A673 (cell line): Measurements from ENCODE around the gene HDDC3. TPM values are rescaled to one million over a fixed set of nuclear protein-coding genes. Genes with fewer than 3 reads are reported as not detected.

Experiments used
- BruUV-seq: library from RNA; stranded (reverse); fragments of 400-500 nt; replicated peaks from 2 replicates; lab custom pipeline; 2021; lab: Mats Ljungman, UMichigan
- CTCF ChIA-PET: fragments of 300-600 bp; sonication (Branson Sonifier 250); formaldehyde crosslinking; loops from one replicate; lab custom pipeline; 2022; ENCODE audit warnings: antibody characterized with exemption; lab: Charles Lee
- POLR2A ChIA-PET: fragments of 300-600 bp; sonication (Branson Sonifier 250); formaldehyde crosslinking; loops from one replicate; lab custom pipeline; 2022; ENCODE audit warnings: antibody characterized with exemption; ENCODE audit not compliant: low non-redundant PET; lab: Charles Lee
- DNase-seq: peaks from one replicate; pipeline ENCODE4 v3.0.0-alpha.2; 2015; ENCODE audit warnings: low spot score
- H3K27ac ChIP-seq: fragments of 200-600 bp; sonication (generic); 2 replicates; pipeline ENCODE4 v1.5.1; 2016; ENCODE audit warnings: mixed run types, low read depth, mild to moderate bottlenecking, mixed read lengths, antibody characterized with exemption, low read length; ENCODE audit not compliant: poor library complexity, severe bottlenecking
- H3K27me3 ChIP-seq: fragments of 200-600 bp; sonication (generic); replicated peaks from 2 replicates; pipeline ENCODE4 v1.6.1; 2017; ENCODE audit warnings: mixed run types, low read depth, mild to moderate bottlenecking, mixed read lengths, antibody characterized with exemption, low read length; ENCODE audit not compliant: insufficient read depth, poor library complexity
- H3K36me3 ChIP-seq: fragments of 200-600 bp; sonication (generic); 2 replicates; pipeline ENCODE4 v1.6.1; 2016; ENCODE audit warnings: mixed run types, mild to moderate bottlenecking, mixed read lengths, antibody characterized with exemption, low read length; ENCODE audit not compliant: insufficient read depth, poor library complexity, severe bottlenecking
- H3K4me1 ChIP-seq: fragments of 200-600 bp; sonication (generic); 2 replicates; pipeline ENCODE4 v1.6.1; 2017; ENCODE audit warnings: mixed run types, mild to moderate bottlenecking, mixed read lengths, antibody characterized with exemption, low read length; ENCODE audit not compliant: insufficient read depth, poor library complexity, severe bottlenecking
- H3K4me3 ChIP-seq: fragments of 200-600 bp; sonication (generic); 2 replicates; pipeline ENCODE4 v1.5.1; 2016; ENCODE audit warnings: low read depth, mixed run types, mild to moderate bottlenecking, mixed read lengths, low read length; ENCODE audit not compliant: poor library complexity, severe bottlenecking
- H3K9me3 ChIP-seq: fragments of 200-600 bp; sonication (generic); 2 replicates; pipeline ENCODE4 v1.6.1; 2016; ENCODE audit warnings: mixed run types, low read depth, mild to moderate bottlenecking, mixed read lengths, antibody characterized with exemption, low read length; ENCODE audit not compliant: poor library complexity, severe bottlenecking
- EZH2 ChIP-seq: fragments of 200-600 bp; sonication (generic); IDR thresholded peaks from 2 replicates; pipeline ENCODE4 v1.6.1; 2017; ENCODE audit warnings: borderline replicate concordance, low read depth, mild to moderate bottlenecking, mixed read lengths, antibody characterized with exemption, low read length; ENCODE audit not compliant: poor library complexity, severe bottlenecking
- intact Hi-C: fragments of 100-400 bp; cut with micrococcal nuclease; formaldehyde crosslinking; loops from one replicate; pipeline ENCODE4 v1.10.0; 2022; ENCODE audit not compliant: unreplicated experiment
- total RNA-seq: library from RNA; stranded (reverse); gene quantifications from 2 replicates; pipeline ENCODE4 v1.2.3, GENCODE V29; 2021
- TF ChIP-seq, protein P1 (sequence below): fragments of 300-800, 200-600 bp; sonication (generic); conservative IDR thresholded peaks from 2 replicates; pipeline ENCODE4 v1.5.1; 2017; ENCODE audit warnings: low read depth, mild to moderate bottlenecking, antibody characterized with exemption, low read length, moderate library complexity, mixed read lengths

Gene HDDC3
- total RNA-seq, 1 experiment from 2014 or later, result 23.9 TPM

DNA sequence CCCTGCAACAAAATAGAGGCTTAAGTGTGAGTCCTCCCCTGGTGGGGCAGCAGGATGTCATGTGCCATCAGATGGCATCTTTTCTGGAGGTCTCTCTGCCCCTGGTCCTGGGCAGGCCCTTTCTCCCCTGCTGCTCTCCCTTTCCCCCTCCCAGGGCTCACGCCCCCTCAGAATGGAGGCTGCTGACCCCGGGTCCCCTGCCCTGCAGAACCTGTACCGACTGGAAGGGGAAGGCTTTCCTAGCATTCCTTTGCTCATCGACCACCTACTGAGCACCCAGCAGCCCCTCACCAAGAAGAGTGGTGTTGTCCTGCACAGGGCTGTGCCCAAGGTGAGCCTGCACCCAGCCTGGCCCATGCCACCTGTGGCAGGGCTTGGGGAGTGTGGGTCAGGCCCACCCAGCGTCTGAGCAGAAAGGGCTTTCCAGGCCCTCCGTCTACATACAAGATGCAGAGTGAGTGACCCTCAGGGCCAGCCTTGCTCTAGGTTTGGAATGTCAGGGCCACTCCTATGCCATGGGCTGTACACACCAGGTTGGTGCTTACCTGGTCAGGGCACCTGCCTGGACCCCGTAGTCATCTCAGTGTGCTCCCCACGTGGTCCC lies 40.9 kb downstream of the HDDC3 start:
- ChIA-PET POLR2A (no interaction called here), CTCF (no interaction called here)
- no peak for DNase-seq
- Histone ChIP-seq H3K27me3 (no peaks in the 10 kb centered on the region), H3K36me3 (no peaks in the 10 kb centered on the region), H3K9me3 (no peaks in the 10 kb centered on the region), H3K4me1 (peaks cover 9% of the 10 kb centered on the region), H3K4me3 (no peak overlapping the region), H3K27ac (no peak overlapping the region)
- intact Hi-C loops, result no loop called here
- BruUV-seq, result no TSS peak
- no peak for TF ChIP-seq EZH2
- TF ChIP-seq, protein P1, sequence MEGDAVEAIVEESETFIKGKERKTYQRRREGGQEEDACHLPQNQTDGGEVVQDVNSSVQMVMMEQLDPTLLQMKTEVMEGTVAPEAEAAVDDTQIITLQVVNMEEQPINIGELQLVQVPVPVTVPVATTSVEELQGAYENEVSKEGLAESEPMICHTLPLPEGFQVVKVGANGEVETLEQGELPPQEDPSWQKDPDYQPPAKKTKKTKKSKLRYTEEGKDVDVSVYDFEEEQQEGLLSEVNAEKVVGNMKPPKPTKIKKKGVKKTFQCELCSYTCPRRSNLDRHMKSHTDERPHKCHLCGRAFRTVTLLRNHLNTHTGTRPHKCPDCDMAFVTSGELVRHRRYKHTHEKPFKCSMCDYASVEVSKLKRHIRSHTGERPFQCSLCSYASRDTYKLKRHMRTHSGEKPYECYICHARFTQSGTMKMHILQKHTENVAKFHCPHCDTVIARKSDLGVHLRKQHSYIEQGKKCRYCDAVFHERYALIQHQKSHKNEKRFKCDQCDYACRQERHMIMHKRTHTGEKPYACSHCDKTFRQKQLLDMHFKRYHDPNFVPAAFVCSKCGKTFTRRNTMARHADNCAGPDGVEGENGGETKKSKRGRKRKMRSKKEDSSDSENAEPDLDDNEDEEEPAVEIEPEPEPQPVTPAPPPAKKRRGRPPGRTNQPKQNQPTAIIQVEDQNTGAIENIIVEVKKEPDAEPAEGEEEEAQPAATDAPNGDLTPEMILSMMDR, result no peak

DNA sequence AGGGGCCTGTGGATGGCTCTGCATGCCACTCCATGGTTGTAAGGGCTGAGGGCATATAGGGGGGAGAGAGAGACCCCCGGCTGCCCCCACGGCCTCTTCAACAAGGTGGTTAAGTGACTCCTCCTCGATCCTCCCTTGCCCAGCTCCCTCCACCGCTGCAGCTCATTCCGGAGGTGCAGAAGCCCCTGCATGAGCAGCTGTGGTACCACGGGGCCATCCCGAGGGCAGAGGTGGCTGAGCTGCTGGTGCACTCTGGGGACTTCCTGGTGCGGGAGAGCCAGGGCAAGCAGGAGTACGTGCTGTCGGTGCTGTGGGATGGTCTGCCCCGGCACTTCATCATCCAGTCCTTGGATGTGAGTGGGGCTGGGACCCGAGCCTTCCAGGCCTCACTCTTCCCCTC lies 41.5 kb downstream of the HDDC3 start:
- H3K27ac ChIP-seq, result no peak overlapping the region
- TF ChIP-seq, protein P1, result no peak
- no peak for TF ChIP-seq EZH2
- H3K27me3 ChIP-seq, result no peaks in the 10 kb centered on the region
- ChIA-PET CTCF (no interaction called here), POLR2A (no interaction called here)
- no TSS peak for BruUV-seq
- no peak for DNase-seq
- no peaks in the 10 kb centered on the region for H3K9me3 ChIP-seq
- no peaks in the 10 kb centered on the region for H3K36me3 ChIP-seq
- H3K4me3 ChIP-seq, result no peak overlapping the region
- intact Hi-C loops, result no loop called here
- H3K4me1 ChIP-seq, result peaks cover 8% of the 10 kb centered on the region

DNA sequence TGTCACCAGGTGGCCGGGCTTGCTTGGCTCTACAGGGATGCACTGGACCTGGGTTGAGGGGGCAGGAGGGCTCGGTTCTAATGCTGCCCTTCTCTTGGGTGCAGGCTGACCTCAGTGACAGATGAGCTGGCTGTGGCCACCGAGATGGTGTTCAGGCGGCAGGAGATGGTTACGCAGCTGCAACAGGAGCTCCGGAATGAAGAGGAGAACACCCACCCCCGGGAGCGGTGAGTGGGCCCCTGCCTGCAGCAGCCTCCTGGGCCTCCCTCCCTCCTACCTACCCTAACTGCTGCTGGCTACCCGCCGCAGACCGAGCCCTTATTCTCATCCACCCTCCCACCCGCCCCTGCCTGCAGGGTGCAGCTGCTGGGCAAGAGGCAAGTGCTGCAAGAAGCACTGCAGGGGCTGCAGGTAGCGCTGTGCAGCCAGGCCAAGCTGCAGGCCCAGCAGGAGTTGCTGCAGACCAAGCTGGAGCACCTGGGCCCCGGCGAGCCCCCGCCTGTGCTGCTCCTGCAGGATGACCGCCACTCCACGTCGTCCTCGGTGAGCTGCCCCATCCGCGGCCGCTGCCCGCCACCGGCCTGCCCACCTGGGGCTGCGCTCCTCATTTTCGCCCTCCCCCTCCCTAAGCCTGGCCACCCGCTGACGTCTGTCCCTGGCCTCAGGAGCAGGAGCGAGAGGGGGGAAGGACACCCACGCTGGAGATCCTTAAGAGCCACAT lies 42.5 kb downstream of the HDDC3 start:
- Histone ChIP-seq H3K4me3 (no peak overlapping the region), H3K9me3 (no peaks in the 10 kb centered on the region), H3K4me1 (no peaks in the 10 kb centered on the region), H3K36me3 (no peaks in the 10 kb centered on the region), H3K27me3 (no peaks in the 10 kb centered on the region), H3K27ac (no peak overlapping the region)
- BruUV-seq, result no TSS peak
- intact Hi-C loops, result loop anchor here (5.0 kb wide), 2 partner anchors 183 to 403 kb away; no protein-coding TSS in a partner anchor
- ChIA-PET CTCF (no interaction called here), POLR2A (no interaction called here)
- no peak for DNase-seq
- no peak for TF ChIP-seq EZH2
- TF ChIP-seq, protein P1, result no peak
